Mesenteric fat pad (tissue), 1 donor: Measurements from ENCODE around the gene CENPU. TPM values are rescaled to one million over a fixed set of nuclear protein-coding genes. Genes with fewer than 3 reads are reported as not detected.
A peak's percentile ranks its signal among the peaks of the same experiment; 100 is the strongest.
"Not testable (repeated sequence)": the region's sequence is repeated elsewhere in the genome, so short reads cannot be mapped to it uniquely, and the experiment has no call there.

Experiments used
- DNase-seq: peaks from one replicate; pipeline ENCODE4 v3.0.0-alpha.2; 2020; ENCODE audit warnings: low spot score
- long read RNA-seq: library from polyadenylated mRNA; unstranded; transcript quantifications from one replicate; pipeline ENCODE4 v2.0.0, GENCODE V29; 2020
- total RNA-seq: library from RNA; stranded (reverse); fragmentation: NEBNext Ultra II Directional; extraction: Animal tissue kit (Norgen Biotek cat#: 25700); gene quantifications from one replicate; pipeline ENCODE4 v1.2.1, GENCODE V29; 2021
- donor health status: DM: yes; HTN: yes; CAD: no.

The CENPU gene
- 3.0 TPM for total RNA-seq
- long read RNA-seq, transcript CENPU-201 (13 exons, 1,998 nt), result major isoform, 5 of 8 reads
- long read RNA-seq, partial matches to known transcripts, result 1 of 8 reads
- long read RNA-seq, other reads (novel, unspliced or antisense), result 2 of 8 reads

- DNase-seq, result peak; percentile 98
Observed at GRCh38 chr4:184733654-184734524, at the start of gene CENPU. Gene CENPU, minus strand, starts transcription at chr4:184734096. Its CDS starts 34 bp downstream, at chr4:184734062.

GRCh38 chr4:184782731-184783373, 49.0 kb upstream of the CENPU start:
- no peak for DNase-seq

GRCh38 chr4:184779160-184779559, 45.3 kb upstream of the CENPU start:
- DNase-seq, result not testable (repeated sequence)

- DNase-seq, result no peak
Observed at GRCh38 chr4:184778325-184778724, 44.4 kb upstream of the CENPU start.

GRCh38 chr4:184776821-184777220, 42.9 kb upstream of the CENPU start:
- no peak for DNase-seq

- DNase-seq, result no peak
Observed at GRCh38 chr4:184775854-184776555, 42.1 kb upstream of the CENPU start.

- DNase-seq, result no peak
Observed at GRCh38 chr4:184774152-184774551, 40.3 kb upstream of the CENPU start.

GRCh38 chr4:184771416-184771815, 37.5 kb upstream of the CENPU start:
- DNase-seq, result no peak

- DNase-seq, result no peak
Observed at GRCh38 chr4:184769141-184769765, 35.4 kb upstream of the CENPU start.

GRCh38 chr4:184768296-184768695, 34.4 kb upstream of the CENPU start:
- DNase-seq, result no peak

- DNase-seq, result no peak
Observed at GRCh38 chr4:184766446-184766845, 32.5 kb upstream of the CENPU start.

GRCh38 chr4:184765473-184766340, 31.8 kb upstream of the CENPU start:
- no peak for DNase-seq

- DNase-seq, result no peak
Observed at GRCh38 chr4:184764601-184765000, 30.7 kb upstream of the CENPU start.

GRCh38 chr4:184763150-184763780, 29.4 kb upstream of the CENPU start:
- no peak for DNase-seq

GRCh38 chr4:184762100-184762499, 28.2 kb upstream of the CENPU start:
- DNase-seq, result no peak

GRCh38 chr4:184760681-184761080, 26.8 kb upstream of the CENPU start:
- DNase-seq, result no peak

GRCh38 chr4:184757810-184758209, 23.9 kb upstream of the CENPU start:
- no peak for DNase-seq

GRCh38 chr4:184756399-184756798, 22.5 kb upstream of the CENPU start:
- DNase-seq, result no peak

GRCh38 chr4:184755278-184755677, 21.4 kb upstream of the CENPU start:
- no peak for DNase-seq
